Upper lobe of left lung (tissue), 4 donors: ENCODE measurements around the gene CDK5RAP2.

Experiments used
- CTCF ChIP-seq, 6 experiments: fragments of 450-650 bp in 4 of 6; fragments of 200-600 bp in 2 of 6; sonication (generic) in 2 of 6; IDR thresholded peaks; one replicate each; pipeline ENCODE4 v1.5.1; 2016 to 2019; ENCODE audit warnings: antibody characterized with exemption in 6 of 6
- POLR2A ChIP-seq, 4 donors: fragments of 450-650 bp; IDR thresholded peaks; one replicate each; pipeline ENCODE4 v1.5.1; 2016 to 2017; ENCODE audit warnings: antibody characterized with exemption in 4 of 4, mild to moderate bottlenecking in 2 of 4

DNA sequence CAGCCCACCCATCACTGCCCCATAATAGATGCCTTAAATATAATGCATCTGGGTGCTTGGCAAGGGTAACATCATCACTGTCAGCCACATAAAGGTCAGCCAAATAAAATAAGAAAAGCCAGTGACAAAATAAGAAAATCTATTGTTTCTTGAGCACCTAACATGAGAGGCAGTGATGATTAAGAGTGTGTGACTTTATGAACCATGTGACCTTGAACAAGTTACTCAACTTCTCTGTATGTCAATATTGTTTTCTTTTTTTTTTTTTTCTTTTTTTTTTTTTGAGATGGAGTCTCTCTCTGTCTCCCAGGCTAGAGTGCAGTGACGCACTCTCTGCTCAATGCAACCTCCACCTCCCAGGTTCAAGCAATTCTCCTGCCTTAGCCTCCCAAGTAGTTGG is 98.7 kb downstream of the CDK5RAP2 start:
- TF ChIP-seq POLR2A (IDR thresholded peaks at IDR 0.05), result no peak
- TF ChIP-seq CTCF (IDR thresholded peaks at IDR 0.05), result no peak
